Gastrocnemius medialis (tissue), 4 donors: ENCODE results near the gene MYO6.

ENCODE experiments used
- CTCF ChIP-seq, 5 experiments: fragments of 450-650 bp in 3 of 5; fragments of 200-600 bp in 2 of 5; sonication (generic) in 2 of 5; IDR thresholded peaks in 4 of 5; conservative IDR thresholded peaks in 1 of 5; 1 replicate in 4 of 5; 2 replicates in 1 of 5; pipeline ENCODE4 v1.5.1; 2016 to 2019; ENCODE audit warnings: antibody characterized with exemption in 5 of 5, mild to moderate bottlenecking in 3 of 5, moderate library complexity in 3 of 5
- POLR2A ChIP-seq, 2 donors: fragments of 450-650 bp; IDR thresholded peaks; one replicate each; pipeline ENCODE4 v1.6.1; 2017; ENCODE audit warnings: antibody characterized with exemption in 2 of 2, mild to moderate bottlenecking in 2 of 2, moderate library complexity in 2 of 2

DNA sequence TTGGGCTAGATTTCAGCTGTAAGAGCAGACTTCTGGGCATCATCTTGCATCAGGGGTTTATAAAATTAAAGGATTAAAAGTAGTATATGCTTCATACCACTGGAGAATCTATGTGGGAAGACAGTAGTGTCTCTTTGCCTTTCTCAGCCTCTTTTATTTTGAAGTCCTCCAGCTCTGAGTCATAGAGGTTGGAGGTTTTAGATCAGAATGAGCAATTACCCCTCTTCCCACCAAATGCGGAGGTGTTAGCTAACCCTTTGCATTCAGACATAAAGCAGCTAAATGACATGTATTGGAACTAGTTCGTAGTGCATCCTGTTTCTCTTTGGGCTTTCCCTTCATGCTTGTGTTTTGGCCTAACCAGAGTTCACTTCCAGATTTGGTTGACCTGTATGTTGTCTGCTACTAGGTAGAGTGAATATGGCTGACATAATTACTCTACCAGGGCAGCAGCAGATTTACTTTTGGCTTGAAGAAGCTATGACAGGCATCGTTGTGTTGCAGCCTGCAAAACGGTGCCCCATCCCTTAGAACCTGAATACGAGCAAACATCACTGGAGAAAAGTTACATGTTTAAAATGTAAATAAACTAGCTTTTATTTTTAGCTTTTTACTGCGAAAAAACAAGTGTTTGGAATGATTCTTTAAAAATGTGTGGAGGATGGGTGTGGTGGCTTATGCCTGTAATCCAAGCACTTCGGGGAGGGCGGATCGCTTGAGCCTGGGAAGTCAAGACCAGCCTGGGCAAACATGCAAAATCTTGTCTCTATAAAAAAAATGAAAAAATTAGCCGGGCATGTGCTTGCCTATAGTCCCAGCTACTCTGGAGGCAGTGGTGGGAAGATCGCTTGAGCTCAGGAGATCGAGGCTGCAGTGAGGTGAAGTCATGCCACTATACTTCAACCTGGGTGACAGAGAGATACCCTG lies 82.2 kb downstream of the MYO6 start:
- no peak for TF ChIP-seq POLR2A (IDR thresholded peaks at IDR 0.05)
- no peak for TF ChIP-seq CTCF (IDR thresholded peaks at IDR 0.05 in 4 of 5, conservative IDR thresholded peaks at IDR 0.05 in 1 of 5)
